22Rv1 (cell line): Measurements from ENCODE around the gene ERF.

Experiments used
- ZFX ChIP-seq: fragments of 450-650 bp; IDR thresholded peaks from 2 replicates; pipeline ENCODE4 v1.6.1; 2017; ENCODE audit warnings: antibody characterized with exemption, borderline replicate concordance
- TF ChIP-seq, protein P1 (sequence below): fragments of 450-650 bp; IDR thresholded peaks from 2 replicates; pipeline ENCODE4 v1.5.1; 2017; ENCODE audit warnings: mild to moderate bottlenecking

DNA sequence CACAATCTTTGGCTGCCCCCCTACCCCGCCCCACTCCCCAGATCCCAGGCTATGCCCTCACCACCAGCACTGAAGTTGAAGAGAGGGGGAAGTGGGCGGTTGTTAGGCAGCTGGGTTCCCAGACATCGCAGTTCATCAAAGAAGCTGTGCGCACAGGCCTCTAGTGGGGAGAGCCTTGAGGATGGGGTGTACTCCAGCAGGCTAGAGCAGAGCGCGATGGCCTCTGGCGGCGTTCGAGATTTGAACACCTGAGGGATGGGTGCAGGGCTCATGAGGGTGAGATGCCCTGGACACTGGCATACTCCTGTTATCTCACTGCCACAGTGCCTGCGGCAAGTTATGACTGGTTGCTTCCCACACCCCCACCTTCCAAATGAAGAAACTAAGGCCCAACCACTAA lies 22.5 kb downstream of the ERF start:
- TF ChIP-seq, protein P1, sequence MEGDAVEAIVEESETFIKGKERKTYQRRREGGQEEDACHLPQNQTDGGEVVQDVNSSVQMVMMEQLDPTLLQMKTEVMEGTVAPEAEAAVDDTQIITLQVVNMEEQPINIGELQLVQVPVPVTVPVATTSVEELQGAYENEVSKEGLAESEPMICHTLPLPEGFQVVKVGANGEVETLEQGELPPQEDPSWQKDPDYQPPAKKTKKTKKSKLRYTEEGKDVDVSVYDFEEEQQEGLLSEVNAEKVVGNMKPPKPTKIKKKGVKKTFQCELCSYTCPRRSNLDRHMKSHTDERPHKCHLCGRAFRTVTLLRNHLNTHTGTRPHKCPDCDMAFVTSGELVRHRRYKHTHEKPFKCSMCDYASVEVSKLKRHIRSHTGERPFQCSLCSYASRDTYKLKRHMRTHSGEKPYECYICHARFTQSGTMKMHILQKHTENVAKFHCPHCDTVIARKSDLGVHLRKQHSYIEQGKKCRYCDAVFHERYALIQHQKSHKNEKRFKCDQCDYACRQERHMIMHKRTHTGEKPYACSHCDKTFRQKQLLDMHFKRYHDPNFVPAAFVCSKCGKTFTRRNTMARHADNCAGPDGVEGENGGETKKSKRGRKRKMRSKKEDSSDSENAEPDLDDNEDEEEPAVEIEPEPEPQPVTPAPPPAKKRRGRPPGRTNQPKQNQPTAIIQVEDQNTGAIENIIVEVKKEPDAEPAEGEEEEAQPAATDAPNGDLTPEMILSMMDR = no peak
- no peak for TF ChIP-seq ZFX
